Astrocyte of the hippocampus (primary cell): ENCODE results near the gene LMTK2.

Experiments used
- DNase-seq: peaks from one replicate; pipeline ENCODE4 v3.0.0; 2011; ENCODE audit warnings: low read depth, low spot score

LMTK2 gene

GRCh38 chr7:98175260-98175940, 68.7 kb downstream of the LMTK2 start:
- no peak for DNase-seq

GRCh38 chr7:98177553-98177952, 70.9 kb downstream of the LMTK2 start:
- no peak for DNase-seq

GRCh38 chr7:98178321-98178720, 71.7 kb downstream of the LMTK2 start:
- DNase-seq = no peak

GRCh38 chr7:98178762-98179490, 72.3 kb downstream of the LMTK2 start:
- DNase-seq = no peak

- no peak for DNase-seq
Measured at GRCh38 chr7:98180751-98181150, 74.1 kb downstream of the LMTK2 start.

- no peak for DNase-seq
Measured at GRCh38 chr7:98185101-98185500, 78.4 kb downstream of the LMTK2 start.

- peak; percentile 42 for DNase-seq
Measured at GRCh38 chr7:98186452-98187137, 79.9 kb downstream of the LMTK2 start.

GRCh38 chr7:98187138-98187502, 80.5 kb downstream of the LMTK2 start:
- no peak for DNase-seq

GRCh38 chr7:98189559-98189958, 82.9 kb downstream of the LMTK2 start:
- no peak for DNase-seq

- DNase-seq = no peak
Measured at GRCh38 chr7:98191668-98192431, 85.2 kb downstream of the LMTK2 start.

GRCh38 chr7:98192781-98193457, 86.3 kb downstream of the LMTK2 start:
- no peak for DNase-seq

GRCh38 chr7:98193474-98194180, 87.0 kb downstream of the LMTK2 start:
- DNase-seq = no peak

- DNase-seq = no peak
Measured at GRCh38 chr7:98194186-98194585, 87.5 kb downstream of the LMTK2 start.

GRCh38 chr7:98194672-98195457, 88.2 kb downstream of the LMTK2 start:
- DNase-seq = peak; percentile 31

- no peak for DNase-seq
Measured at GRCh38 chr7:98196706-98197605, 90.3 kb downstream of the LMTK2 start.

- no peak for DNase-seq
Measured at GRCh38 chr7:98199131-98199530, 92.5 kb downstream of the LMTK2 start.

- no peak for DNase-seq
Measured at GRCh38 chr7:98200364-98200763, 93.7 kb downstream of the LMTK2 start.

- no peak for DNase-seq
Measured at GRCh38 chr7:98202367-98203195, 95.9 kb downstream of the LMTK2 start.
